Right lobe of liver (tissue), 6 donors: ENCODE results near the gene RHOBTB1. TPM values are rescaled to one million over a fixed set of nuclear protein-coding genes. Genes with fewer than 3 reads are reported as not detected.

Experiments
- ATAC-seq, 4 donors: fragments of 200-7000 bp; cut with Tn5 transposase; one replicate each; pipeline ENCODE4 v1.9.1; 2020; ENCODE audit warnings: mild to moderate bottlenecking in 4 of 4, moderate library complexity in 4 of 4
- DNase-seq, 3 donors: peaks; one replicate each; pipeline ENCODE4 v3.0.0-alpha.2; 2020
- H3K27ac ChIP-seq, 3 donors: fragments of 200-600 bp; one replicate each; pipeline ENCODE4 v1.8.0; 2022
- H3K27me3 ChIP-seq, 2 donors: fragments of 200-600 bp; one replicate each; pipeline ENCODE4 v1.8.0; 2022
- H3K36me3 ChIP-seq, 4 donors: fragments of 200-600 bp; sonication (generic) in 1 of 4; one replicate each; pipeline versions ENCODE4 v1.5.1 to v1.8.0; 2017 to 2022; ENCODE audit warnings: control low read depth in 1 of 4
- H3K4me1 ChIP-seq, 4 donors: fragments of 200-600 bp; sonication (generic) in 1 of 4; one replicate each; pipeline versions ENCODE4 v1.5.1 to v1.8.0; 2017 to 2022; ENCODE audit warnings: control low read depth in 1 of 4
- H3K4me3 ChIP-seq, 3 donors: fragments of 200-600 bp; one replicate each; pipeline ENCODE4 v1.8.0; 2022
- H3K9me3 ChIP-seq, 4 donors: fragments of 200-600 bp; sonication (generic) in 1 of 4; one replicate each; pipeline versions ENCODE4 v1.5.1 to v1.8.0; 2017 to 2022; ENCODE audit warnings: control low read depth in 1 of 4
- CTCF ChIP-seq, 4 donors: fragments of 200-600 bp in 3 of 4; fragments of 450-650 bp in 1 of 4; IDR thresholded peaks; one replicate each; pipeline versions ENCODE4 v1.5.1 to v1.8.0; 2016 to 2022; ENCODE audit warnings: antibody characterized with exemption in 4 of 4, mild to moderate bottlenecking in 2 of 4
- POLR2A ChIP-seq: fragments of 450-650 bp; IDR thresholded peaks from one replicate; pipeline ENCODE4 v1.6.1; 2017; ENCODE audit warnings: antibody characterized with exemption, mild to moderate bottlenecking
- WGBS: methylation state at CpG from one replicate; pipeline ENCODE4 v1.1.6; 2018; ENCODE audit warnings: low coverage, low lambda C conversion rate; ENCODE audit not compliant: insufficient coverage; ENCODE audit errors: missing lambda C conversion rate; 5-methylcytosine and 5-hydroxymethylcytosine counted together
- intact Hi-C, 2 donors: fragments of 100-400 bp; cut with DNase I; formaldehyde crosslinking; loops; one replicate each; pipeline versions ENCODE4 v1.11.2 to v1.14.1; 2022
- total RNA-seq, 6 experiments: library from RNA; depleted of rRNA in 2 of 6; stranded (reverse); fragments of >200 nt in 2 of 6; fragmentation: NEBNext Ultra II Directional in 3 of 6; extraction: Animal tissue kit (Norgen Biotek cat#: 25700) in 3 of 6; gene quantifications; one replicate each; pipeline versions ENCODE4 v1.1.0 to v1.2.4, GENCODE V29; 2016 to 2023
- donor health status: DM: no; HTN: yes; CAD: no.
- donor health status: DM: no; HTN: no; CAD: no.
- donor health status: DM: no; HTN: no; CAD: no.
- donor health status: DM: no; HTN: yes; CAD: no.
- donor health status: DM: no; HTN: yes; CAD: no.

RHOBTB1 gene
- total RNA-seq, 6 experiments from 2014 or later = 3.0 to 5.4 (median 4.4) TPM

GRCh38 chr10:60964257-60965235 is 20.6 kb upstream of the RHOBTB1 start:
- peak overlapping the region in 2 of 3 donors; percentile 4 to 75 for H3K27ac ChIP-seq
- no peaks in the 10 kb centered on the region for H3K36me3 ChIP-seq
- 14% methylated on average over 5 of the region's 5 CpGs for WGBS
- no peak overlapping the region for H3K4me3 ChIP-seq
- TF ChIP-seq CTCF (IDR thresholded peaks at IDR 0.05) = peak; percentile 74 to 88 (median 84)
- TF ChIP-seq POLR2A = no peak
- H3K27me3 ChIP-seq = no peaks in the 10 kb centered on the region
- no peaks in the 10 kb centered on the region for H3K9me3 ChIP-seq
- peaks cover 0 to 7% (median 0%) of the 10 kb centered on the region in 4 donors for H3K4me1 ChIP-seq
- peak in 2 of 3 donors; percentile 40 to 70 for DNase-seq
- peak; percentile 96 to 97 (median 96) for ATAC-seq
- intact Hi-C loops = loop anchor here in 1 of 2 donors (5.0 kb wide), 1 partner anchor 147 kb away; no protein-coding TSS in a partner anchor

- intact Hi-C loops = no loop called here
- WGBS = 8% methylated on average over 4 of the region's 4 CpGs
- TF ChIP-seq POLR2A (no peak), CTCF (IDR thresholded peaks at IDR 0.05) (no peak)
- Histone ChIP-seq H3K36me3 (no peaks in the 10 kb centered on the region), H3K4me1 (peaks cover 0 to 7% (median 0%) of the 10 kb centered on the region in 4 donors), H3K9me3 (no peaks in the 10 kb centered on the region), H3K27ac (peak overlapping the region in 1 of 3 donors; percentile 75), H3K27me3 (no peaks in the 10 kb centered on the region), H3K4me3 (no peak overlapping the region)
- peak in 2 of 4 donors; percentile 50 to 53 for ATAC-seq
- no peak for DNase-seq
Observed at GRCh38 chr10:60963441-60964256, 19.7 kb upstream of the RHOBTB1 start.

GRCh38 chr10:60962946-60963345 is 19.0 kb upstream of the RHOBTB1 start:
- no peak for ATAC-seq
- no peak overlapping the region for H3K4me3 ChIP-seq
- intact Hi-C loops = no loop called here
- TF ChIP-seq POLR2A (no peak), CTCF (IDR thresholded peaks at IDR 0.05) (no peak)
- no peaks in the 10 kb centered on the region for H3K36me3 ChIP-seq
- 57% methylated on average over 3 of the region's 3 CpGs for WGBS
- peaks cover 0 to 7% (median 0%) of the 10 kb centered on the region in 4 donors for H3K4me1 ChIP-seq
- H3K27ac ChIP-seq = no peak overlapping the region
- no peaks in the 10 kb centered on the region for H3K9me3 ChIP-seq
- no peaks in the 10 kb centered on the region for H3K27me3 ChIP-seq
- DNase-seq = no peak

GRCh38 chr10:60960913-60961312 is 16.9 kb upstream of the RHOBTB1 start:
- no peaks in the 10 kb centered on the region for H3K36me3 ChIP-seq
- ATAC-seq (no peak), DNase-seq (no peak)
- TF ChIP-seq POLR2A (no peak), CTCF (IDR thresholded peaks at IDR 0.05) (no peak)
- no peak overlapping the region for H3K27ac ChIP-seq
- WGBS = 70% methylated on average over 1 of the region's 1 CpG
- intact Hi-C loops = no loop called here
- no peaks in the 10 kb centered on the region for H3K27me3 ChIP-seq
- no peaks in the 10 kb centered on the region for H3K9me3 ChIP-seq
- no peak overlapping the region for H3K4me3 ChIP-seq
- H3K4me1 ChIP-seq = peaks cover 0 to 7% (median 0%) of the 10 kb centered on the region in 4 donors
